IMR-90 (cell line): ENCODE data around the gene CDC42EP5. TPM values are rescaled to one million over a fixed set of nuclear protein-coding genes. Genes with fewer than 3 reads are reported as not detected.

Source experiments
- ATAC-seq: fragments of 200-7000 bp; cut with Tn5 transposase; 2 replicates; pipeline ENCODE4 v1.9.1; 2020; ENCODE audit warnings: low read depth, mild to moderate bottlenecking, moderate library complexity
- BruUV-seq: library from RNA; stranded (reverse); fragments of 400-500 nt; replicated peaks from 2 replicates; lab custom pipeline; 2021; lab: Mats Ljungman, UMichigan
- CTCF ChIA-PET: fragments of 300-600 bp; formaldehyde crosslinking; extraction: SDS; loops from one replicate; lab custom pipeline; 2021; ENCODE audit warnings: antibody characterized with exemption; lab: Yijun Ruan, JAX
- POLR2A ChIA-PET: fragments of 300-600 bp; sonication (Branson Sonifier 250); formaldehyde crosslinking; loops from one replicate; lab custom pipeline; 2022; ENCODE audit warnings: antibody characterized with exemption; ENCODE audit not compliant: unreplicated experiment; lab: Charles Lee
- DNase-seq: peaks from one replicate; pipeline ENCODE4 v3.0.0; 2013
- H2AFZ ChIP-seq: replicated peaks from 2 replicates; pipeline ENCODE3; 2013; ENCODE audit warnings: low read length, mild to moderate bottlenecking; ENCODE audit not compliant: poor library complexity
- H2AK5ac ChIP-seq: 2 replicates; pipeline ENCODE4 v1.6.1; 2013; ENCODE audit warnings: low read depth, low read length, inconsistent platforms
- H2AK9ac ChIP-seq: replicated peaks from 2 replicates; pipeline ENCODE3; 2013; ENCODE audit warnings: mild to moderate bottlenecking, low read depth, low read length, moderate library complexity; ENCODE audit not compliant: poor library complexity
- H2BK120ac ChIP-seq: 2 replicates; pipeline ENCODE4 v1.6.1; 2013; ENCODE audit warnings: low read depth, low read length, inconsistent platforms
- H2BK15ac ChIP-seq: 3 replicates; pipeline ENCODE4 v1.6.1; 2013; ENCODE audit warnings: low read depth, low read length, inconsistent platforms
- H2BK20ac ChIP-seq: 2 replicates; pipeline ENCODE4 v1.6.1; 2013; ENCODE audit warnings: low read depth, mild to moderate bottlenecking, inconsistent platforms, low read length, moderate library complexity
- H2BK5ac ChIP-seq: 2 replicates; pipeline ENCODE4 v1.6.1; 2013; ENCODE audit warnings: mild to moderate bottlenecking, low read depth, low read length, inconsistent platforms; ENCODE audit not compliant: poor library complexity, severe bottlenecking
- H3K14ac ChIP-seq: replicated peaks from 2 replicates; pipeline ENCODE4 v1.6.1; 2013; ENCODE audit warnings: low read depth, low read length, inconsistent platforms
- H3K18ac ChIP-seq: 2 replicates; pipeline ENCODE4 v1.6.1; 2013; ENCODE audit warnings: low read depth, low read length, control low read depth
- H3K23ac ChIP-seq: 2 replicates; pipeline ENCODE4 v1.6.1; 2013; ENCODE audit warnings: low read depth, low read length, inconsistent platforms
- H3K27ac ChIP-seq: 2 replicates; pipeline ENCODE4 v1.5.1; 2013; ENCODE audit warnings: mild to moderate bottlenecking, control low read depth, low read length; ENCODE audit not compliant: insufficient read depth
- H3K27me3 ChIP-seq: 2 replicates; pipeline ENCODE4 v1.6.1; 2013; ENCODE audit warnings: low read length; ENCODE audit not compliant: control insufficient read depth, insufficient read depth
- H3K36me3 ChIP-seq: 2 replicates; pipeline ENCODE4 v1.6.1; 2013; ENCODE audit warnings: low read length, mixed read lengths; ENCODE audit not compliant: control insufficient read depth, insufficient read depth
- H3K4ac ChIP-seq: 2 replicates; pipeline ENCODE4 v1.6.1; 2013; ENCODE audit warnings: low read depth, low read length, inconsistent platforms
- H3K4me1 ChIP-seq: 2 replicates; pipeline ENCODE4 v1.6.1; 2013; ENCODE audit warnings: low read length, mixed read lengths; ENCODE audit not compliant: control insufficient read depth, insufficient read depth
- H3K4me2 ChIP-seq: 2 replicates; pipeline ENCODE4 v1.6.1; 2013; ENCODE audit warnings: low read depth, mild to moderate bottlenecking, control low read depth, low read length, moderate library complexity
- H3K4me3 ChIP-seq: 2 replicates; pipeline ENCODE4 v1.5.1; 2013; ENCODE audit warnings: low read depth, mild to moderate bottlenecking, control low read depth, low read length, moderate library complexity; ENCODE audit not compliant: insufficient read depth
- H3K56ac ChIP-seq: 2 replicates; pipeline ENCODE4 v1.6.1; 2013; ENCODE audit warnings: low read length, inconsistent platforms; ENCODE audit not compliant: insufficient read depth; ENCODE audit errors: extremely low read depth
- H3K79me1 ChIP-seq, 2 experiments: 2 replicates each; pipeline ENCODE4 v1.6.1; 2013; ENCODE audit warnings: low read length in 2 of 2, inconsistent platforms in 1 of 2, low read depth in 1 of 2
- H3K9ac ChIP-seq: 2 replicates; pipeline ENCODE4 v1.6.1; 2013; ENCODE audit warnings: low read depth, low read length, control low read depth
- H3K9me1 ChIP-seq: 2 replicates; pipeline ENCODE4 v1.6.1; 2013; ENCODE audit warnings: low read length, inconsistent platforms; ENCODE audit not compliant: insufficient read depth
- H3K9me3 ChIP-seq: 2 replicates; pipeline ENCODE4 v1.6.1; 2013; ENCODE audit warnings: low read length; ENCODE audit not compliant: control insufficient read depth, insufficient read depth
- H4K20me1 ChIP-seq: 2 replicates; pipeline ENCODE4 v1.6.1; 2013; ENCODE audit warnings: low read length, inconsistent platforms; ENCODE audit not compliant: insufficient read depth
- H4K5ac ChIP-seq: 2 replicates; pipeline ENCODE4 v1.6.1; 2013; ENCODE audit warnings: mild to moderate bottlenecking, low read depth, low read length, control low read depth
- H4K8ac ChIP-seq, 2 experiments: 2 replicates each; pipeline ENCODE4 v1.6.1; 2013; ENCODE audit warnings: low read depth in 2 of 2, low read length in 2 of 2, control low read depth in 1 of 2, inconsistent platforms in 1 of 2
- H4K91ac ChIP-seq: 2 replicates; pipeline ENCODE4 v1.6.1; 2013; ENCODE audit warnings: low read depth, low read length, inconsistent platforms; ENCODE audit not compliant: insufficient read depth
- CEBPB ChIP-seq: IDR thresholded peaks from 2 replicates; pipeline ENCODE4 v1.6.1; 2012; ENCODE audit warnings: low read depth, low read length, improper control_type of control experiment
- CHD1 ChIP-seq: IDR thresholded peaks from 2 replicates; pipeline ENCODE4 v1.6.1; 2012; ENCODE audit warnings: low read depth, low read length, improper control_type of control experiment
- CTCF ChIP-seq: conservative IDR thresholded peaks from 2 replicates; pipeline ENCODE4 v1.5.1; 2012; ENCODE audit warnings: mild to moderate bottlenecking, low read depth, low read length, improper control_type of control experiment
- ELK1 ChIP-seq: fragments of 150-350 bp; IDR thresholded peaks from 2 replicates; pipeline ENCODE4 v1.6.1; 2016; ENCODE audit warnings: low read depth, mild to moderate bottlenecking, low read length, moderate library complexity, borderline replicate concordance
- FOS ChIP-seq: fragments of 150-350 bp; IDR thresholded peaks from 2 replicates; pipeline ENCODE4 v1.6.1; 2016; ENCODE audit warnings: low read depth, low read length
- MAZ ChIP-seq: IDR thresholded peaks from 2 replicates; pipeline ENCODE4 v1.6.1; 2012; ENCODE audit warnings: low read depth, mild to moderate bottlenecking, low read length, improper control_type of control experiment, moderate library complexity, borderline replicate concordance
- MXI1 ChIP-seq: IDR thresholded peaks from 2 replicates; pipeline ENCODE4 v1.6.1; 2012; ENCODE audit warnings: low read depth, mild to moderate bottlenecking, low read length, moderate library complexity, borderline replicate concordance
- NFE2L2 ChIP-seq: fragments of 150-350 bp; IDR thresholded peaks from 2 replicates; pipeline ENCODE4 v1.6.1; 2016; ENCODE audit warnings: low read depth, mild to moderate bottlenecking, low read length
- POLR2A ChIP-seq: IDR thresholded peaks from 2 replicates; pipeline ENCODE4 v1.6.1; 2012; ENCODE audit warnings: mild to moderate bottlenecking, low read depth, low read length
- RAD21 ChIP-seq: IDR thresholded peaks from 2 replicates; pipeline ENCODE4 v1.6.1; 2012; ENCODE audit warnings: low read length, improper control_type of control experiment
- RCOR1 ChIP-seq: IDR thresholded peaks from 2 replicates; pipeline ENCODE4 v1.6.1; 2012; ENCODE audit warnings: mild to moderate bottlenecking, low read length, improper control_type of control experiment; ENCODE audit not compliant: insufficient replicate concordance
- RFX5 ChIP-seq: IDR thresholded peaks from 2 replicates; pipeline ENCODE4 v1.8.0; 2012; ENCODE audit warnings: low read depth, mild to moderate bottlenecking, low read length, moderate library complexity
- SMC3 ChIP-seq: fragments of 150-350 bp; IDR thresholded peaks from 2 replicates; pipeline ENCODE4 v1.6.1; 2016; ENCODE audit warnings: low read depth, mild to moderate bottlenecking, antibody characterized with exemption, low read length, moderate library complexity
- USF2 ChIP-seq: fragments of 150-350 bp; IDR thresholded peaks from 2 replicates; pipeline ENCODE4 v1.6.1; 2017; ENCODE audit warnings: mild to moderate bottlenecking, antibody characterized with exemption, low read length, low read depth
- WGBS, 2 experiments: methylation state at CpG; one replicate each; pipeline versions ENCODE4 v1.1.5 to v1.1.7; 2013; ENCODE audit warnings: missing lambda C conversion rate in 2 of 2; ENCODE audit not compliant: insufficient read length in 1 of 2; ENCODE audit errors: extremely low coverage in 2 of 2; 5-methylcytosine and 5-hydroxymethylcytosine counted together
- dilution Hi-C: fragments of 300-500 bp; cut with HindIII; formaldehyde crosslinking; loops from one replicate; pipeline ENCODE4 v1.14.3; 2018; ENCODE audit warnings: low sequenced_read_pairs; ENCODE audit not compliant: unreplicated experiment
- in situ Hi-C: fragments of 300-500 bp; cut with MboI; formaldehyde crosslinking; loops from 3 replicates; pipeline ENCODE4 v1.14.3; 2019; ENCODE audit warnings: low sequenced_read_pairs, inconsistent platforms, mixed read lengths
- intact Hi-C: fragments of 100-400 bp; cut with micrococcal nuclease; formaldehyde crosslinking; loops from 2 replicates; pipeline ENCODE4 v1.10.0; 2022
- polyA plus RNA-seq, 3 experiments: library from polyadenylated mRNA; depleted of rRNA; stranded (reverse); fragments of >200 nt; gene quantifications; 2 replicates each; pipeline ENCODE4 v1.2.3, GENCODE V29; 2012; ENCODE audit warnings: low replicate concordance in 1 of 3
- total RNA-seq: library from RNA; depleted of rRNA; stranded (reverse); fragments of >200 nt; gene quantifications from 2 replicates; pipeline ENCODE4 v1.2.3, GENCODE V29; 2012

Gene CDC42EP5
- total and polyA plus RNA-seq, 2 of the 4 experiments (the other 2 are of a cell fraction) = 7.2 to 25.3 TPM

GRCh38 chr19:54518844-54519243 is 45.7 kb upstream of the CDC42EP5 start:
- dilution Hi-C loops = no loop called here
- no peaks in the 10 kb centered on the region for H3K36me3 ChIP-seq

More at GRCh38 chr19:54518844-54519243, 45.7 kb upstream of the CDC42EP5 start:
- in situ Hi-C loops = no loop called here
- CTCF ChIA-PET = no interaction called here
- Histone ChIP-seq H3K9me1 (no peaks in the 10 kb centered on the region), H2BK15ac (no peak overlapping the region), H2AFZ (no peak overlapping the region), H4K5ac (no peak overlapping the region), H3K79me1 (no peaks in the 10 kb centered on the region), H2BK120ac (no peak overlapping the region), H3K4me1 (no peaks in the 10 kb centered on the region), H3K56ac (no peak overlapping the region), H2AK9ac (no peak overlapping the region), H4K8ac (no peak overlapping the region), H2BK20ac (no peak overlapping the region), H3K9ac (no peak overlapping the region), H3K4me2 (no peak overlapping the region), H4K91ac (no peak overlapping the region), H3K27me3 (no peaks in the 10 kb centered on the region), H3K18ac (no peak overlapping the region), H3K4ac (no peak overlapping the region), H3K23ac (no peak overlapping the region), H3K4me3 (no peak overlapping the region), H4K20me1 (no peaks in the 10 kb centered on the region), H2BK5ac (no peak overlapping the region), H3K14ac (no peak overlapping the region), H3K9me3 (peaks cover 18% of the 10 kb centered on the region), H3K27ac (no peak overlapping the region), H2AK5ac (no peak overlapping the region)
- ATAC-seq (no peak), DNase-seq (no peak)
- intact Hi-C loops = no loop called here
- POLR2A ChIA-PET = no interaction called here
- no TSS peak for BruUV-seq
- WGBS, 2 experiments = no CpG with 5 or more reads among the region's 5 CpGs
- TF ChIP-seq RFX5 (no peak), CEBPB (no peak), ELK1 (no peak), USF2 (no peak), CHD1 (no peak), FOS (no peak), NFE2L2 (no peak), RAD21 (no peak), MXI1 (no peak), SMC3 (no peak), MAZ (no peak), CTCF (no peak), POLR2A (no peak), RCOR1 (no peak)
